C4-2B (cell line): ENCODE data around the gene PSD4.

Experiments
- H3K27ac ChIP-seq: fragments of 450-650 bp; 2 replicates; pipeline ENCODE4 v1.5.1; 2017
- CTCF ChIP-seq: fragments of 450-650 bp; conservative IDR thresholded peaks from 2 replicates; pipeline ENCODE4 v1.5.1; 2017; ENCODE audit warnings: mild to moderate bottlenecking
- ZFX ChIP-seq: fragments of 450-650 bp; IDR thresholded peaks from 2 replicates; pipeline ENCODE4 v1.6.1; 2017

The PSD4 gene

GRCh38 chr2:113245276-113245711 is 71.5 kb downstream of the PSD4 start:
- no peak for TF ChIP-seq CTCF
- no peak overlapping the region for H3K27ac ChIP-seq

- no peak for TF ChIP-seq ZFX
- TF ChIP-seq CTCF, result no peak
- no peak overlapping the region for H3K27ac ChIP-seq
These were observed 72.8 kb downstream of the PSD4 start for GRCh38 chr2:113246606-113247005.

DNA sequence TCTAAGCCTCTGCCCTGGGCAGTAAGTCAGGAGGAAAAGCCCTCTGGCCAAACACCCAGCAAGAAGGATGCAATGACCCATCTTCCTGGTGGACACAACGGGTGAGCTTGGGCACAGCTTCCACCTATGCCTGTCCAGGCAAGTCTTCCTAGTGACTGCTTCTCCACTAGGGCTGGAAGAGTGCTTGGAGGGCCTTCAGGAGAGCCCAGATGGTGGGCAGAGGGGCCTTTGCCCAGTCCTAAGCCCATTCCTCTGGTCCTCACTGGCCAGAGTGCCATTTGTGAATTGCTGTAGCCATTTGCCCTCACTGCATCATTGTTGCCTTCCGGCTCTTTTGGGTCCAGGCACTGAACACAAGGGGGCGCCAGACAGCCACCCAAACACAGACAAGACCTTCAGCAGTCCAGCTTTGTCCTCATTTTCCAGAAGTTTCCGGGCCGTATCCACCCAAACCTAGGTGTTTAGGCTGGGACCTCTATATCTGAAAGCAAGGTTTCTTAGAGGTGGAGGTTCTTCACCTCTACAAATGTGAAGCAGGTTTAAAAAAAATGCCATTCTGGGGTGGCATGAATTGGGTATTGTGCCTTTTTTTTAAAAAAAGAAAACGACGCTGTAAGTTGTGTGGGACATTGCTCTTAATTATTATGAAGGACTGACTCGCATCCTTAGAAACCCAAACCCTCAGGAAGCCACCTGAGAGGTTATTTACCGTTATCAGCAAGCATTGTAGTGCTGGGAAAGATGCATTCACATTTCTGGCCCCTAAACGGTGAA is 75.4 kb downstream of the PSD4 start:
- TF ChIP-seq ZFX, result no peak
- TF ChIP-seq CTCF, result peak; percentile 89
- H3K27ac ChIP-seq, result no peak overlapping the region

DNA sequence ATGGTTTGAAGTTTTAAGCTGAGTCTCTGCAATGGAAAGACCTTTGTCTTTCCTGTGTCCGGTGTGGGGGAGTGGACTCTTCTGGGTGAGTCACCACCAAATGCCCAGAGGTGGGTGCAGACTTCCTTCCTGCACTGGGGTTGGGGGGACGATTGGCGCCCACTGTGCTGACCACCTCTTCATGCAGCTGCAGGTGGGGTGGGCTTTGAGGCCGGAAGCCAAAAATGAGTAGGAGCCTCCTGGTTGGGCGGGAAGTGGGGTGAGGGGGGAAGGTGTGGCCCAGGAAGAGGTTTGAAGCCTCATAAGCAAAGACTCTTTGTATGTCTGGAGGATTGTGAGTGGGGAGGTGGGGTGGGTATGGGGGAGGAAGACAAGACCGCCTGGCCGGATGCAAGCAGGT is 77.3 kb downstream of the PSD4 start:
- TF ChIP-seq ZFX, result no peak
- H3K27ac ChIP-seq, result no peak overlapping the region

- no peak for TF ChIP-seq ZFX
- no peak for TF ChIP-seq CTCF
- no peak overlapping the region for H3K27ac ChIP-seq
These were observed 78.3 kb downstream of the PSD4 start for GRCh38 chr2:113252047-113252590.

- TF ChIP-seq CTCF (no peak), ZFX (no peak)
- H3K27ac ChIP-seq, result no peak overlapping the region
These were observed 79.7 kb downstream of the PSD4 start for GRCh38 chr2:113253453-113253852.

GRCh38 chr2:113255140-113256070 is 81.6 kb downstream of the PSD4 start:
- TF ChIP-seq CTCF, result no peak
- no peak for TF ChIP-seq ZFX
- H3K27ac ChIP-seq, result no peak overlapping the region
